NCI-H2029 treated with DMSO at 0.1 percent for 48 hours (cell line): Measurements from ENCODE around the gene SLC4A5.
"Not testable (repeated sequence)": the region's sequence is repeated elsewhere in the genome, so short reads cannot be mapped to it uniquely, and the experiment has no call there.

Experiments used
- DNase-seq: peaks from one replicate; lab custom pipeline; 2025; lab: John Stamatoyannopoulos, UW

Gene SLC4A5

DNA sequence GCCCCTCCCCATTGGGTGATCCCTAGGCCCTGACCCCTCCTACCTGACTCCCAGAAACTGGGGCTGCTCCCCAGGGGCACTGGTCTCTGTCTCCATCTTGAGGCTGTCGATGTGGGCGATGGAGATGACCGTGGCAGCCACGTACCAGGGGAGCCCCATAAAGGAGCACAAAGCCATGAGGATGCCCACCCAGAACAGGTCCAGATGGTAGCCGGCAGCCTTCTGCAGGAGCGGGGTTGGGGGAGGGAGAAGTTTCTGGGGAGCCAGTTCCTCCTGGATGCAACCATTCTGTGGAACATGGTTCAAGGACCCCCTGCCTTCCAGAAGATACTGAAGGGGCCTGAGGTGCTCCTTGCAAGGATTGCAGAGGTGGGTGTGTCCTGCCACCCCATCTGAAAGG lies 110.8 kb downstream of the SLC4A5 start:
- no peak for DNase-seq

DNA sequence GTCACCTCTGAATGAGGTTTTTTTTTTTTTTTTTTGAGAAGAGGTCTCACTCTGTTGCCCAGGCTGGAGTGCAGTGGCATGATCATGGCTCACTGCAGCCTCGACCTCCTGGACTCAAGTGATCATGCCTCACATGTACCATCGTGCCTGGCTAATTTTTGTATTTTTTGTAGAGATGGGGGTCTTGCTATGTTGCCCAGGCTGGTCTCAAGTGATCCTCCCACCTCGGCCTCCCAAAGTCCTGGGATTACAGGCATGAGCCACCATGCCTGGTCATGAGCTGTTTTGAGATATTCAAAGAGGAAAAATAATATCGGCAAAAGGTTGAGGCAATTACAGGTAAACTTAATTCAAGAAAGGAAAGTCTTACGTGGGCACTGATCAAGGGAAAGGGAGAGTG lies 113.4 kb downstream of the SLC4A5 start:
- not testable (repeated sequence) for DNase-seq

DNA sequence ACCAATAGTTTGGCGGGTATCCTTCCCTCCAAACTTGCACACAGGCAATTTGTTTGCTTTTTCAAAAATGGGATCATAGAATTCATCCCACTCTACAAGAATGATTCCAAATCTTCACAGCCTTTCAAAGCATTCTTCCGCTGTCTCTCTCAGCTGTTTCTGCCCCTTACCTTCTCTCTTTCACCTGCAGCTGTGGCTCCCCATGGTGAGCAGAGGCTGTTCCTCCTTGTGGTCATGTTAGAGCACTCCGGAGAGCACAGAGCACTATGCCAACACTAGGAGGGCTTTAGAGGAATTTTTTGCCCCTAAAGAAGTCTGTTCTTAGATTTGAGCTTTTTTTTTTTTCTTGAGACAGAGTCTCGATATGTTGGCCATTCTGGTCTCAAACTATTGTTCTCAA lies 114.4 kb downstream of the SLC4A5 start:
- DNase-seq = no peak

DNA sequence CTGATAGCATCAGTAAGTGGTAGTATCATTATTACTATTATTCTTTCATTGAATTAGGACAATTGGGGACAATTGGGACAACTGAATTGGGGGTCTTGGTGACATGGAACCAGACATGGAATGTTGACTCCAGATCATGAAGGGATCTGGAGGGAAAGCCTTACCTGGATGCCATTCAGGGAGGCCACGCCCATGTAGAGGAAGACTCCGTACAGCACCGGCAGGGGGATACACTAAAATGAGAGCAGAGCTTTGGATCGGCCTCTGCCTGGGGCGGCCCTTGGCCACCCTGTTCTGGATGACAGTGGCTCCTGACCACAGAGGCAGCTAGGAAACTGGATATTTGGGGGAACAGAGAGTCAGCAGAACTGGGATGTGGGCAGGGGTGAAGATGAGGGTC lies 115.6 kb downstream of the SLC4A5 start:
- DNase-seq = no peak

DNA sequence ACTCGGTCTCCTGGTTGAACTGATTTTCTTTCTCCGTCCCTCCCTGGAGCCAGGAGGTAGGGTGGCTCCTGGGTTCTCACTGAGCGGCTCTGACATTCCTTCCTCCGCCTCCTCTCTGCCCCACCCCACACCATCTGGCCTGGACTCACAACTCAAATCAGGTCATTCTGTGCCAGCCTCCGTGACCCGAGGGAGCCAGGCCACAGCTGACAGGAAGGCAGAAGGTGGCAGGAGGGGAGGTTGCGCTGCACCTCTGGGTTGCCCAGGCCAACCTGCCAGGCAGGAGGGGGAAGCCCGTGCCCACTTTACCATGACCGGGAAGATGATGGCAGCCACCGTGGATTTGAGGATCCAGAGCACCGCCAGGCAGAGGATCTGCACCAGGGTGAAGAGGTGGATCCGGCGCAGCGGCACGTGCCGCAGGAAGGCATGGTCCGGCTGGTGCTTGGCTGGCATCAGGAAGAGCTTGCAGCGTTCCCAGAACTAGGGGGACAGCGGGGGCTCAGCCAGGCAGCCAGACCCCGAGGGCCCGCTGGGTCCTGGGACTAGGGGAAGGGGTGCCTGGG lies 116.5 kb downstream of the SLC4A5 start:
- no peak for DNase-seq

DNA sequence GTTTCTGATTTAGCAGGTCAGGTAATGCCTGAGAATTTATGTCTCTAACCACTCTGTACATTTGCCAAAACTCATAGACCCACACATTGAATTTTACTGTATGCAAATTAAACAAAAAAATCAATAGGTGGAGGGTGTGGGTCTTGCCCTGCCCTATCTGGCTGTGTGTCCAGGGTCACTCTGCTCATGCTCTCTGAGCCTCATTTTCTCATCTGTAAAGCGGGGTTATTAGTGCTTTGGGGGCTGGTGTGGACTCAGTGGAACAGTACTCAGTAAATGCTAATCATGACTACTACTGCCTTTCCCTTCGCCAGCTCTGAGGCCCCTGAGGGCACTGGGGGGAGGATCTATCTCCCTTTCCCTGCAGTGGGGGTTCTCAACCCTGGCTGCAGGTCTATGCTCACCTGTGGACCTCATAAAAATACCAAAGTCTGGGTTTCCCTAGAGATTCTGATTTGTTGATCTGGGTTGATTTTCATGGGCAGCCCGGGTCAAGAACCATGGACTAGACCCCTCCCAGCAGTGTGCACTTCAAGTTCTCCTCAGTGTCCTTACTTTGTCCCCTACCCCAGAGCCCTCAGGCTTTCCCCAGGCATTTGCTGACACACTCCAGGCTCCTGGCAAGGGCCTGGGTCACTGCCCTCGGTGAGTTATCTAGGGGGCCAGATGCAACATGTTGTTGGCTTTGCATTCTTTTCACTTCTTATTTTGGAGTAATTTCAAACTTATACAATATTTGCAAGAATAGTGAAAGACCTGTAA lies 117.3 kb downstream of the SLC4A5 start:
- DNase-seq = no peak

DNA sequence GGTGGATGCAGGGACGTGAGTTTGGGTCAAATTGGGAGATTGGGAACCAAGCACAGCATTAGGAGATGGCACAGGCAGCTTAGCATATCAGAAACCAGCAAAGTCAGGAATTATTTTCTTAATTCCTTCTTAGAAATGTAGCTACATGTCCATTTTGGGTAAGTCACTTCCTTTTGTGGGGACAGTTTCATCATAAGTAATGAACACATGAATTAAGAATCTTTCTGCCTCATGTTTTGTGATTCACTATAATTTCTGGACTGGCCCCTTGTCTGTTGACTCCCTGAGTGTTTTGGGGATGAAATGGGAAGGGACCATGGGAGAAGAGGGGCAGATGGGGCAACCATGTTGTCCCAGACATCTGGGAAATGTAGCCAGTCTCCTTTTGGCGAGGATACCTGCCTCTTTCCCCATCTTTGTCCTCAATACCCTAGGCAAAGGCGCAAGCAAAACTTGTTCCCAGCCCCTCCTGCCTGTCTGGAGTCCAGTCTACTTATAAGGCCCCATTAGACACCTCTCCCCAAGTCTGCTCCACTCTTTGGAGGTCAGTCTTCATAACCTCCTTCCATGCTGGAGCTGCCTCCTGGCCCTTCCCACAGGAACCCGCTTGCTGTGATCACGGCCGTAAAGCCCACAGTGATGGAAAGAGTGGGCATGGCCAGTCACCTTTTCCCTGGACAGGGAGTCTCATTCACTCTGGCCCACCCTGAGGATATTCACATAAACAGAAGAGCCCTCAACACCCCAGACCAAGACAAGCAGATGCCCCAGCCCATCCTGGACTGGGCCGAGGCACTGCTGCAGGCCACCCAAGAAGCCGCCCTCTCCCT lies 119.1 kb downstream of the SLC4A5 start:
- DNase-seq = no peak

DNA sequence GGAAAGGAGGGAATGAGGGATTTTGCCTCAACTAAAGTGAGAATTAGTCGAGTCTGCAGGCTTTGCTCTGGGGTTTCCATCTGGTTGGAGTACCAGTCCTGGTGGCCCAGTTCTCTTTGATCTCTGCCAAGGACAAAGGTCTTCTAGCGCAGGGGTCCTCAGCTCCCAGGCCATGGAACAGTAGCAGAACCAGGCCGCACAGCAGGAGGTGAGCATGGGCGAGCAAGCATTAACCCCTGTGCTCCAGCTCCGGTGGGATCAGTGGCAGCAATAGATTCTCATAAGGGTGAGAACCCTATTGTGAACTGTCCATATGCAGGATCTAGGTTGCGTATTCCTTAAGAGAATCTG lies 120.9 kb downstream of the SLC4A5 start:
- DNase-seq = no peak

DNA sequence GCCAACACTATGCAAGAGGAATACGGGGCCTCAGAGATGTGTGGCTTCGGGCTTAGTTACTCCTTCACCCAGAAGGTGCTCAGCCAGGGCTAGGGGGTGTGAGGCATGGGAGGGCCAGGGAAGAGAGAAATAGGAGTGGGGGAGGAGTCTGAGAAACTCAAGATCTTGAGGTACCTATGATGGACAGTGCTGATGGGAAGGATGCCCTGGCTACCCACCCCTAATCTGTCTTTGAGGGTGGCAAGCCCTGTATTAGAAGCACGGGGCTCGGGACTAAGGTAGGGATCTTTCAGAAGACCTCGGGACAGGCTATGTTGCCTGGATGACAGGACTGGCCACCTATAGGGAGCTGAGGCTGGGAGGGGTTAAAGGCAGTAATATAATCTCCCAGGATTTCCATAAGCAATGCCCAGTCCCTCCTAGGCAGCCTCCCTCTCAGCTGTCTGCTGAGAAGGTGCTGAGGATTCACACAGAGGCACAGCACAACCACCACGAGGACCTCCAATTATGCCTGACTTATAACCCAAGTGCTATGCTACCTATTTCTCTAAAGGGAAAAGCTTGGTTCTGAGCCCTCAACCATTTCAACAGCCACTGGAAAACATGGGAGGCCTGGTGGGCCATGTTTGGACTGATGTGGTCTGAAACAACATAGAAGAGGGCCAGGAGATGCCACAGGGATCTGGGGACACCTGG lies 121.5 kb downstream of the SLC4A5 start:
- DNase-seq = no peak

DNA sequence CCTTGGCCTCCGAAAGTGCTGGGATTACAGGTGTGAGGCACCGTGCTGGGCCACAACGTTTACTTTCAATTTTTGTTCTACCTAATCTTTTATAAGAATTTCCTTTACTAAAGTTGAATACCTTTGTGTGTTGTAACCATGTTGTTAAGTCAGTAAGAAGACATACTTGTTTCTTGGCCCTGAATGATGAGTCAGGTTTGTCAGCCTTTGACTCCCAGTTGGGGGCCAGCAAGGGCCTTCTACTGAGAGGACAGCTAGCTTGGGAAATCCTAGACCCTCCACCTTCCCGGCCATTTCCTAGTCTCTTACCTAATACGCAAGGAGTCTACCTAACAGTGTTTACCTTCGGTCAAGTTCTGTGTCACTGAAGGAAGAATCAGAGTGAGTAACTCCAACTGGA lies 122.1 kb downstream of the SLC4A5 start:
- no peak for DNase-seq

DNA sequence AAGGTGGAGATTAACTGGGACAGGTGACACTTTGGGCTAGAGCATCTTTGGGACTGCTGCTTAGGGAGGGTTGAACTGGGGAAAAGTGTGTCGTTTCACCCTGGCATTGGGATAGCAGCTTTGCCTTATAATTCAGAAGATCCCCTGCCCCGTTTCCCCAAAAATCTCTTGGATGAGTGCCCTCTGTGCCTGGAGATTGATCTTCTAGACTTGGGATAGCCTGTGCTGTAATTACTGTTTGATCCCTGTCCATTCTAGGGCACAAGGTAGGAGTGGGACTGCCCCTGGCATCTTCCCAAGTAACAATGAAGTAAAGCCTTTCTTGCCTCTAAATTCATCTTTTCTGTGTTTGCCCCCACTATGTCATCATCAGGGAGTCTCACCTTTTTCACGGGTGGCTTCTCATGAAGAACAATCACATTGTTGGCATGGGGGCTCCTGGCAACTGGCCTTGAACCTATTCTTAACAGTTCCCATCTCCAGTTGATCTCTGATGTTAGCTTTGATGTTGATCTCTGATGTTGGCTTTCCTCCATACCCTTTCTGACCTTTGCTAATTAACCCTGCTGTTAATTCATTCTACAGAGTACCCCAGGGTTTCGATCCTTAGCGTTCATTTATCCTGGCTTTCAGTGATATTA lies 123.2 kb downstream of the SLC4A5 start:
- DNase-seq = no peak

DNA sequence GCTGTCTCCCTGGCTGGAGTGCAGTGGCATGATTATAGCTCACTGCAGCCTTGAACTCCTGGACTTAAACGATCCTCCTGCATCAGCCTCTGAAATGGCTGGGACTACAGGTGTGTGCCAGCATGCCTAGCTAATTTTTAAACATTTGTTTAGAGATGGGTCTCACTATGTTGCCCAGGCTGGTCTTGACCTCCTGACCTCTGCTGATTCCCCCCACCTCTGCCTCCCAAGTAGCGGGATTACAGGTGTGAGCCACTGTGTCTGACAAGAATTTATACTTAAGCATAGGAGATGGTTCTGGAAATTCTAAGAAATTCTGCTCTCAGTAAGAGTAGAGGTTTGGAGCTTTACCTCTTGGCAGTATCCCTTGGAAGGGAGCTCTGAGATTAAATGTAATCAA lies 126.6 kb downstream of the SLC4A5 start:
- DNase-seq = no peak

DNA sequence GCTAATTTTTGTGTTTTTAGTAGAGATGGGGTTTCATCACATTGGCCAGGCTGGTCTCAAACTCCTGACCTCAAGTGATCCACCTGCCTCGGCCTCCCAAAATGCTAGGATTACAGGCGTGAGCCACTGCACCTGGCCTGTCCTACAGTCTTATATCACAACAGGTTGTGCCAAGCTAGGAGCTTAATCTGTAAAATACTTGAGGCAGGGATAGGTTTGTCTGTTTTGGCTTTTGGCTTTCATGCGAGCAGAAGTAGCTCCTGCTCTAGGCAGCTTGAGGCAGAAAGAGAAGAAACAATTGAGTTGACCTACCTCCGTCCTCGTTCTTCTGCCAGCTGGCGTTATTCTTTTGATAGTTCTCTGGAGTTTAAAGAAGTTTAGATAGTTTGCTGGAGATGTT lies 127.4 kb downstream of the SLC4A5 start:
- DNase-seq = not testable (repeated sequence)

DNA sequence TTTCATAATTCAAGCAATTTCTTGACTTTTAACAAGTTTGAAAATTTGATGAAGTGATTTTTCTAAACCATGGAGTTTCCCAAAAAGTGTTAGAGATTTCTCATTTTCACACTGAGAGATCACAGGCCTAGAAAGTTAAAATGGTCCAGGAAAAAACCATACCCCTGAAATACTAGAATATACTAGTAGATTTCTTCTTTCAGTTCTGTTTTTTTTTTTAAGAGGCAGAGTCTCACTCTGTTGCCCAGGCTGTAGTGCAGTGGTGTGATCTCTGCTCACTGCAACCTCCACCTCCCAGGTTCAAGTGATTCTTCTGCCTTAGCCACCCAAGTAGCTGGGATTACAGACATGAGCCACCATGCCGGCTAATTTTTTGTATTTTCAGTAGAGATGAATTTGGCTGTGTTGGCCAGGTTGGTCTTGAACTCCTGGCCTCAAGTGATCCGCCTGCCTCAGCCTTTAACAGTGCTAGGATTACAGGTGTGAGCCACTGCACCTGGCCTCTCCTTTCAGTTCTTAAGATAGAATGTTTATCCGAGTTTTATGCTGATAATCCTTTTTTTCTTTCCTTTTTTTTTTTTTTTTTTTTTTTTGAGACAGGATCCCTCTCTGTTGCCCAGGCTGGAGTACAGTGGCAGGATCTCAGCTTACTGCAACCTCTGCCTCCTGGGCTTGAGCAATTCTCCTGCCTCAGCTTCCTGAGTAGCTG lies 130.4 kb downstream of the SLC4A5 start:
- DNase-seq = no peak

DNA sequence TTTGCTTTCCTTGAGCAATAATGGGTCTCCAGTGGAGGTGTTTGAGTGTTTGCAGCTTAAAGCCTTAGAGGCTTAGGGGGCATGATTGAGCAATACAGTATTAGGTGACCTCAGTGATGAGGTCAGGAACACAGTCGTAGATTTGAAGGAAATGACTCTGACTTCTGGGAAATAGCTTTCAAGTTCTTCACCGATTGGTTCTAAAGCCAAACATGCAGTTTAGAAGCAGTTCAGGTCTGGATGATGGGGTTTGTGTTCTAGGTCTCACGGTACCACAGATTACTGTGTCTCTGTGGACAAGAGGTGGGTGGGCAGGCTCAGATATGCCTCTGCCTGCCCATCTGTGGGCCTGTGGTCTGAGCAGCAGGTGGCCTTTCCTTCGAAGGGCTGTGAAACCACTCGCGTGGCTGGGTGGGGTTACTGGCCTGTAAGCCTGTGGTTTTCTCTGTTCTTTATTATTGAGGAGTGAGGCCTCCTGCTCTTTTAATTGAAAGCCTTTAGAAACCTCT lies 137.0 kb downstream of the SLC4A5 start:
- DNase-seq = no peak

DNA sequence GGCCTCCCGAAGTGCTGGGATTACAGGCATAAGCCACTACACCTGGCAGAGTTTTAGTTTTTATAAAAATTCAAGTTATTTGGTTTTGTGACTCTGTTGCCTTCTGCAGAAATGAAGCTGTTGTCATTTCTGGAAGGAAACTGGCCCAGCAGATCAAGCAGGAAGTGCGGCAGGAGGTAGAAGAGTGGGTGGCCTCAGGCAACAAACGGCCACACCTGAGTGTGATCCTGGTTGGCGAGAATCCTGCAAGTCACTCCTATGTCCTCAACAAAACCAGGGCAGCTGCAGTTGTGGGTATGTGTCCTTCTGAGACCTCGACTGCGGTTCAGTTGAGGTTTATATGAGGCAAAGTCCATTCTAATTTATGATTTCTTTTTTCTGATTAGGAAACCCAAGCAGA lies 137.6 kb downstream of the SLC4A5 start:
- no peak for DNase-seq

DNA sequence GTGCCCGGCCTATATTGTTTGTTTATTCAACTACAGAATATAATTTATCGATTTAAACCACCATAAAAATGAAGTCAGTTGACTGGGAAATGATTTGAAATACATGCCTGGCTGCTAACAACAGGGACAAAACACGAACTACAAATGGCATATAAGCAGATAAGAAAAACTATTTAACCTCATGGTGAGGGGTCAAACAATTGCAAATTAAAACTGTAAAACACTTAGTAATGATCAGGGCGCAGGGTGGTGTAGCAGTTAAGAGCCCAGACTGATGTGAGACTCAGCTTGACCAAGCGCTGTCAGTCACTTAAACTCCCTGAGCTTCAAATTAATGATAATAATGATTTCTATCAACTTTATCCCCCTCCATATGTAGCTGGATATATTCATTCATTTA lies 138.1 kb downstream of the SLC4A5 start:
- no peak for DNase-seq

DNA sequence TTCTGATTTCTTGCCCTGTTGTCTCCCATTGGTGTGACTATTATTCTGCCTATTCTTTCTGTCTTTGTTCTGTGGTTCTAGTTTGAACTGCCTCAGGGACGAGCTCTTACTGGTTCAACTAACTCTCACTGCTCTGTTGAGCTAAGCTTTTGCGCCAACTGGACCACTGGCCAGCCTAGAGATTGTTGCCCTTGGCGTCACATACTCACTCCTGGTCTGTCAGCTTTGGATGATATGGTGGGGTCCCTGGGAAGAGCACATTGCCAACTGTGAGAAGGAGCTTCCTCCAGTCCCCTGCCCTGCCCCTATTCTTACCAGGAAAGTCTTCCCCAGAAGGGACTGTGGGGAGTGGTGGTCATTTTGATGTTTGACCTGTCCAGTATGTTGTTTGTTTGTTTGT lies 138.8 kb downstream of the SLC4A5 start:
- no peak for DNase-seq

DNA sequence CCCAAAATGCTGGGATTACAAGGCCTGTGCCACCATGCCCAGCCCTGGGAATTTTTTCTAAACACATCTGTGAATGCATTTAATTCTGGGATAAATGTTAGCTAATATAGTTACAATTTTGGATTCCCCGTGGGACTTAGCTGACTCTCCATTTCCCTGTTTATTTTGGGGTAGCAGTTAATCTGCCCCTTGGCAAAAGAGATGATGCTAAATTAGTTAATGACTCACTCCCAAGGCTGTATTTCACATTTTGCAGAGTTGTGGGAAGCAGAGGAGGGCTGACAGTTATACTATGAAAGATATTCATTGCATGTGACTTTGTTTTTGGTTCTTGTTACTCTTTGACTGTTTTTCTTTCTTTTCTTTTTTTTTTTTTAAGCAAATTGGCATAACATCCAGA lies 141.6 kb downstream of the SLC4A5 start:
- no peak for DNase-seq

DNA sequence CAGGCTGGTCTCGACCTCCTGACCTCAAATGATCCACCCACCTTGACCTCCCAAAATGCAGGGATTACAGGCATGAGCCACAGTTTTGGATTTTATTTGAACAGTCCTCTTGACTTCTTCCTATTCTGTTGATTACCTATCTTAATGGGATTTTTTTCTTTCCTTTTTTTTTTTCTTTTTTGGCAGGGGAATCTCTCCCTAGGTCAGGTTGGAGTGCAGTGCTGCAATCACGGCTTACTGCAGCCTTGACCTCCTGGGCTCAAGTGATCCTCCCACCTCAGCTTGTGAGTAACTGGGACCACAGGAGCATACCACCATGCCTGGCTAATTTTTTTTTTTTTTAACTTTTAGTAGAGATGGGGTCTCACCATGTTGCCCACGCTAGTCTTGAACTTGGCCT lies 142.0 kb downstream of the SLC4A5 start:
- no peak for DNase-seq

DNA sequence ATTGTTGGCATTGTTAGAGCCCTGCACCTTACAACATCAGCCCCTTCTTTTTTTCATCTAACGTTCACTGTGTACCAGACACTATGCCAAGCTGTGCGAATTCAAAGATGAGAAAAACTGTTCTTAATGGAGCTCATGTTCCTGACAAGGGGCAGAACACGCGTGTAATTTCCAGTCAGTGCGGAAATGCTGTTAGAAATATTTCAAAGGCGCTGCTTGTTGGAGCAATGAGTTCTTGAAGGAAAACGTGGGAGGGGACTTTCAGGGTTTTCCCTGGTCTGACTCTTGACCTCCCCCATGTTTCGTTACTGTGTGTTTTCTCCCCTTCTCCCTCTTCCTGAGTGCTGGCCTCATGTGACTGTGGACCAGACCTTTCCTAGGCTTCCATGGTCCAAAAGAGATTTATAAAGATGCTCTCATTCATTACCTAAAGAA lies 143.3 kb downstream of the SLC4A5 start:
- no peak for DNase-seq
